Pancreas (tissue), 10 donors: Measurements from ENCODE around the gene FCHSD1. TPM values are rescaled to one million over a fixed set of nuclear protein-coding genes. Genes with fewer than 3 reads are reported as not detected.

ENCODE experiments used
- ATAC-seq, 4 donors: fragments of 200-7000 bp; cut with Tn5 transposase; one replicate each; pipeline versions ENCODE4 v1.8.0 to v1.9.1; 2020; ENCODE audit warnings: mild to moderate bottlenecking in 4 of 4, moderate library complexity in 4 of 4
- DNase-seq, 6 donors: peaks; one replicate each; pipeline ENCODE4 v3.0.0-alpha.2; 2020
- FAIRE-seq: peaks from 2 replicates; lab custom pipeline; 2012; peaks lifted over from hg19 to GRCh38; lab: Jason Lieb, UNC
- H3K27ac ChIP-seq, 4 donors: fragments of 200-600 bp; sonication (generic); 1 replicate in 3 of 4; 2 replicates in 1 of 4; pipeline versions ENCODE4 v1.5.0 to v1.8.0; 2020
- H3K27me3 ChIP-seq, 4 donors: fragments of 200-600 bp; one replicate each; pipeline ENCODE4 v1.8.0; 2021
- H3K36me3 ChIP-seq, 3 donors: fragments of 200-600 bp; sonication (generic) in 1 of 3; one replicate each; pipeline versions ENCODE4 v1.5.0 to v1.8.0; 2020 to 2021
- H3K4me1 ChIP-seq, 3 donors: fragments of 200-600 bp; one replicate each; pipeline ENCODE4 v1.8.0; 2021
- H3K4me3 ChIP-seq, 4 donors: fragments of 200-600 bp; sonication (generic) in 2 of 4; one replicate each; pipeline versions ENCODE4 v1.5.0 to v1.8.0; 2020 to 2021
- H3K9me3 ChIP-seq, 4 donors: fragments of 200-600 bp; one replicate each; pipeline ENCODE4 v1.8.0; 2021
- WGBS, 2 donors: extraction: QIAGEN DNeasy Blood & Tissue Kit; methylation state at CpG; one replicate each; pipeline ENCODE4 v1.1.7; 2013; 5-methylcytosine and 5-hydroxymethylcytosine counted together
- intact Hi-C, 3 donors: fragments of 100-400 bp; cut with DNase I; formaldehyde crosslinking; loops; one replicate each; pipeline versions ENCODE4 v1.11.1 to v1.14.2; 2022
- polyA plus RNA-seq, 2 donors: library from polyadenylated mRNA; stranded (reverse); fragments of 200-250 nt; gene quantifications; one replicate each; pipeline ENCODE4 v1.2.3, GENCODE V29; 2013
- total RNA-seq, 6 donors: library from RNA; stranded (reverse); fragmentation: NEBNext Ultra II Directional in 4 of 6; extraction: Animal tissue kit (Norgen Biotek cat#: 25700) in 4 of 6; gene quantifications; one replicate each; pipeline versions ENCODE4 v1.2.1 to v1.2.4, GENCODE V29; 2021 to 2023
- TF ChIP-seq, protein P1 (sequence below), 4 donors: fragments of 200-600 bp; sonication (generic) in 3 of 4; IDR thresholded peaks; one replicate each; pipeline versions ENCODE4 v1.5.0 to v1.8.0; 2021; ENCODE audit warnings: antibody characterized with exemption in 4 of 4
- donor health status: healthy with polysubstance abuse.
- donor health status: DM: no; HTN: no; CAD: no; lungs with moderate emphysema.
- donor health status: DM: no; HTN: no; CAD: no.
- donor health status: control.
- donor health status: control.
- donor health status: Bipolar disorder and iron deficiency.
- donor health status: DM: yes; HTN: yes; CAD: no.
- donor health status: DM: no; HTN: no; CAD: no.
- donor health status: DM: no; HTN: no; CAD: no.
- donor health status: DM: yes; HTN: yes; CAD: no.

FCHSD1 gene
- total and polyA plus RNA-seq, 8 donors: 4.8 to 22.4 (median 9.1) TPM

DNA sequence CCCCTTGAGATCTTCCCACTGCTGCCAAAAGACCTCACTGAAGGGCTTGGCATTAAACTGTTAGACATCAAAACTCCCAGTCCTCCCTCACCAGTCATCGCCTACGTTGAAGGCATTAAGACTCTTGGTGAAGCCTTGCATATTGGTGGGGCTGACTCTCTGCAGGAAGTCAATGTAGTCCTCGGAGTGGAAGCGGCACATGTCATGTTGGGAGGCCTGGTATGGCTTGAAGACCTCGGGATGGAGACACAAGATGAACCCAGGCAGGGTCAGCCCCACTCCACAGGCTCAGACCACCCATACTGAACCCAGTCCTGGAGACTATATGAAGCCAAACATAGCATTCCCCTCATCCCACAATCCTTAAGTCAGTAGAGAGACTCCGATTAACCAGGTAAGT lies 16.5 kb downstream of the FCHSD1 start:
- H3K4me1 ChIP-seq: peaks cover 9 to 17% (median 13%) of the 10 kb centered on the region in 3 donors
- no peaks in the 10 kb centered on the region for H3K36me3 ChIP-seq
- intact Hi-C loops: no loop called here
- TF ChIP-seq, protein P1, sequence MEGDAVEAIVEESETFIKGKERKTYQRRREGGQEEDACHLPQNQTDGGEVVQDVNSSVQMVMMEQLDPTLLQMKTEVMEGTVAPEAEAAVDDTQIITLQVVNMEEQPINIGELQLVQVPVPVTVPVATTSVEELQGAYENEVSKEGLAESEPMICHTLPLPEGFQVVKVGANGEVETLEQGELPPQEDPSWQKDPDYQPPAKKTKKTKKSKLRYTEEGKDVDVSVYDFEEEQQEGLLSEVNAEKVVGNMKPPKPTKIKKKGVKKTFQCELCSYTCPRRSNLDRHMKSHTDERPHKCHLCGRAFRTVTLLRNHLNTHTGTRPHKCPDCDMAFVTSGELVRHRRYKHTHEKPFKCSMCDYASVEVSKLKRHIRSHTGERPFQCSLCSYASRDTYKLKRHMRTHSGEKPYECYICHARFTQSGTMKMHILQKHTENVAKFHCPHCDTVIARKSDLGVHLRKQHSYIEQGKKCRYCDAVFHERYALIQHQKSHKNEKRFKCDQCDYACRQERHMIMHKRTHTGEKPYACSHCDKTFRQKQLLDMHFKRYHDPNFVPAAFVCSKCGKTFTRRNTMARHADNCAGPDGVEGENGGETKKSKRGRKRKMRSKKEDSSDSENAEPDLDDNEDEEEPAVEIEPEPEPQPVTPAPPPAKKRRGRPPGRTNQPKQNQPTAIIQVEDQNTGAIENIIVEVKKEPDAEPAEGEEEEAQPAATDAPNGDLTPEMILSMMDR (IDR thresholded peaks at IDR 0.05): no peak
- no peak overlapping the region for H3K4me3 ChIP-seq
- 90 to 91% methylated on average over 6 of the region's 6 CpGs for WGBS, 2 donors
- no peaks in the 10 kb centered on the region for H3K9me3 ChIP-seq
- FAIRE-seq (no peak), ATAC-seq (no peak), DNase-seq (no peak)
- no peak overlapping the region for H3K27ac ChIP-seq
- no peaks in the 10 kb centered on the region for H3K27me3 ChIP-seq

DNA sequence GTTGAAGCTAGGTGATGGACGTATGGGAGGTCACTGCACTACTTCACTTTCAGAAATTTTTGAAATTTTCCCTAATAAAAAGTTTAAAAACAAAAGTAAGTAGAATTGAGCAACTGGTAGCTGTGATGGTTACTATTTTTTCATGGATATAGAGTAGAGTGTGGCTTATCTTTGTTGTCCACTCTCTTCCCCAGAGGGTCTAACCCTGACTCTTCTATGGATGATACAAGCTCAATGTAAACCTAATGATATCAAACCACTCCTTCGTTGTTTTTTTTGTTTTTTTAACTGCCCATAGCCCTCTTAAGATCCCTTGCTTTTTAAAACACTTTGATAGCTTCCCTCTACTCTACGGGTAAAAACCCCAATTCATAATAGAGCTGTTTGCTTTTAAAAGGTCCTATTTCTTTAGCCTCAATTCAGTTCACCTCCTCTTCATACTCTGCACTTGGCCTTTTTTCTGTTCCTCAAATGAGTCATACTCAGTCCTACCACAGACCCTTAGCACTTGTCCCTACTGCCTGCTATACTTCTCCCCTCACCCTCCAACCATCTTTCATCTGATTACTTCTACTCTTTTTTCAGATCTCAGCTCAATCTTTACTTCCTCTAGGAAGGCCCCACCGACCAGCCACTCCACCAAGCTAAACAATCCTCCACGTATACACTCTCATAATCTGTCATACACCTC lies 17.2 kb downstream of the FCHSD1 start:
- Histone ChIP-seq H3K27me3 (no peaks in the 10 kb centered on the region), H3K4me1 (peaks cover 9 to 17% (median 13%) of the 10 kb centered on the region in 3 donors), H3K36me3 (peaks cover 0 to 2% (median 2%) of the 10 kb centered on the region in 3 donors), H3K27ac (no peak overlapping the region), H3K9me3 (no peaks in the 10 kb centered on the region), H3K4me3 (no peak overlapping the region)
- DNase-seq: no peak
- TF ChIP-seq, protein P1 (IDR thresholded peaks at IDR 0.05): no peak
- ATAC-seq: no peak
- WGBS, 2 donors: 84 to 85% methylated on average over 5 of the region's 5 CpGs
- intact Hi-C loops: no loop called here
- FAIRE-seq: no peak

DNA sequence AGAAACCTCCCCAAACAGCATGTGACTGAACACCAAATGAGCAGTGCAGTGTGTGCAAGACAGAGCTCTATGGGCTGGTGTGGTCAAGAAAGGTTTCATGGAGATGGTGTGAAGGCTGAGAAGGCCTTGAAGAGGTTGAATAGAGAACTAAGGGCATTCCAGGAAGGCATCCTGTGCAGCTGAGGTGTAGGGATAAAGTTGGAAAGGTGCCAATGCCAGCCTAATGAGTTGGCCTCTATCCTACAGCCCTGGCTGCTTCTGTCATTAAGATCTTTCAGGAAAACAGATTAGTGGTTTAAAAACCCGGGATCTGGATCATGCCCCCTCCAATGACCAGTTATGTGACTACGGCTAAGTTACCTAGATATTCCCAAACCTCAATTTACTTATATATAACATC lies 18.6 kb downstream of the FCHSD1 start:
- intact Hi-C loops: no loop called here
- TF ChIP-seq, protein P1 (IDR thresholded peaks at IDR 0.05): no peak
- ATAC-seq (no peak), FAIRE-seq (no peak), DNase-seq (no peak)
- Histone ChIP-seq H3K27me3 (no peaks in the 10 kb centered on the region), H3K4me1 (peaks cover 9 to 17% (median 13%) of the 10 kb centered on the region in 3 donors), H3K27ac (no peak overlapping the region), H3K36me3 (peaks cover 0 to 8% (median 3%) of the 10 kb centered on the region in 3 donors), H3K4me3 (no peak overlapping the region), H3K9me3 (no peaks in the 10 kb centered on the region)
- WGBS, 2 donors: 70 to 82% methylated on average over 2 of the region's 2 CpGs

DNA sequence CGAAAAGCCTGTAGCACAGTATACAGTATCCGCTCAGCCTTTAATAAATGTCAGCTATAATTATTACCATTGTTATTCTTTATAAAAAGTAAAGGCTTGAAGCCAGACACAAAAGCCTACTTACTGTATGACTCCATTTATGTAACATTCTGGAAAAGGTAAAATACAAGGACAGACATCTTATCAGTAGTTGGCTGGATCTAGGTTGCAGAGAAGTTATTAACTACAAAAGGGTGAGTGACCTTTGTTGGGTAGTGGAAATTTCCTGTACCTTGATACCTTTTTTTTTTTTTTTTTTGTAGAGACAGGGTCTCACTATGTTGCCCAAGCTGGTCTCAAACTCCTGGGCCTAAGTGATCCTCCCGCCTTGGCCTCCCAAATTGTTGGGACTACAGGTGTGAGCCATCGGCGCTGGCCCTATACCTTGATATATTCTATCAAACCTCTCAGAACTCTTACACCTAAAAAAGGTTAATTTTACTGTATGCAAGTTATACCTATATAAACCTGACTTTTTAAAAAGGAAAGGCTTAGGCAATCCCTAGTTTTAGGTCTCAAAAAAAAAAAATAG lies 20.6 kb downstream of the FCHSD1 start:
- peak in 2 of 4 donors; percentile 53 to 71 for ATAC-seq
- no peak overlapping the region for H3K27ac ChIP-seq
- DNase-seq: peak in 1 of 6 donors; percentile 12
- no peak overlapping the region for H3K4me3 ChIP-seq
- TF ChIP-seq, protein P1 (IDR thresholded peaks at IDR 0.05): no peak
- H3K4me1 ChIP-seq: peaks cover 5 to 13% (median 10%) of the 10 kb centered on the region in 3 donors
- H3K36me3 ChIP-seq: peaks cover 0 to 16% (median 3%) of the 10 kb centered on the region in 3 donors
- no peak for FAIRE-seq
- intact Hi-C loops: no loop called here
- WGBS, 2 donors: 88 to 92% methylated on average over 5 of the region's 5 CpGs
- no peaks in the 10 kb centered on the region for H3K27me3 ChIP-seq
- H3K9me3 ChIP-seq: no peaks in the 10 kb centered on the region
